ENCODE results near the gene GRAMD1B.

Gene GRAMD1B

GRCh38 chr11:123413636-123414035 lies 16.4 kb upstream of the GRAMD1B start:
- TF ChIP-seq CTCF (IDR thresholded peaks at IDR 0.05) = no peak
- no peaks in the 10 kb centered on the region for H3K36me3 ChIP-seq
- H3K4me3 ChIP-seq (ENCODE audit: low read depth in 1 of 2, low read length in 1 of 2) = no peak overlapping the region
- no peaks in the 10 kb centered on the region for H3K9me3 ChIP-seq
- no peaks in the 10 kb centered on the region for H3K4me1 ChIP-seq (ENCODE audit: control insufficient read depth in 1 of 2, insufficient read depth in 1 of 2, low read depth in 1 of 2, low read length in 1 of 2)
- H3K27ac ChIP-seq = no peak overlapping the region
- no peaks in the 10 kb centered on the region for H3K27me3 ChIP-seq

GRCh38 chr11:123416566-123416965 lies 13.5 kb upstream of the GRAMD1B start:
- no peak overlapping the region for H3K27ac ChIP-seq
- H3K36me3 ChIP-seq = no peaks in the 10 kb centered on the region
- no peak overlapping the region for H3K4me3 ChIP-seq (ENCODE audit: low read depth in 1 of 2, low read length in 1 of 2)
- H3K27me3 ChIP-seq = no peaks in the 10 kb centered on the region
- TF ChIP-seq CTCF (IDR thresholded peaks at IDR 0.05) = no peak
- H3K4me1 ChIP-seq (ENCODE audit: control insufficient read depth in 1 of 2, insufficient read depth in 1 of 2, low read depth in 1 of 2, low read length in 1 of 2) = peaks cover 8 to 14% of the 10 kb centered on the region in 2 experiments
- no peaks in the 10 kb centered on the region for H3K9me3 ChIP-seq

GRCh38 chr11:123418351-123419114 lies 11.5 kb upstream of the GRAMD1B start:
- Histone ChIP-seq H3K4me3 (ENCODE audit: low read depth in 1 of 2, low read length in 1 of 2) (no peak overlapping the region), H3K27ac (no peak overlapping the region), H3K4me1 (ENCODE audit: control insufficient read depth in 1 of 2, insufficient read depth in 1 of 2, low read depth in 1 of 2, low read length in 1 of 2) (peaks cover 16 to 22% of the 10 kb centered on the region in 2 experiments), H3K36me3 (no peaks in the 10 kb centered on the region), H3K9me3 (no peaks in the 10 kb centered on the region), H3K27me3 (no peaks in the 10 kb centered on the region)
- TF ChIP-seq CTCF (IDR thresholded peaks at IDR 0.05) = no peak

- Histone ChIP-seq H3K9me3 (no peaks in the 10 kb centered on the region), H3K4me1 (ENCODE audit: control insufficient read depth in 1 of 2, insufficient read depth in 1 of 2, low read depth in 1 of 2, low read length in 1 of 2) (peaks cover 16 to 22% of the 10 kb centered on the region in 2 experiments), H3K27me3 (peaks cover 5% of the 10 kb centered on the region), H3K27ac (no peak overlapping the region), H3K36me3 (no peaks in the 10 kb centered on the region), H3K4me3 (ENCODE audit: low read depth in 1 of 2, low read length in 1 of 2) (no peak overlapping the region)
- TF ChIP-seq CTCF (IDR thresholded peaks at IDR 0.05) = no peak
Measured at GRCh38 chr11:123419731-123420452, 10.2 kb upstream of the GRAMD1B start.

GRCh38 chr11:123421589-123421988 lies 8.5 kb upstream of the GRAMD1B start:
- Histone ChIP-seq H3K9me3 (no peaks in the 10 kb centered on the region), H3K27me3 (peaks cover 11% of the 10 kb centered on the region), H3K36me3 (no peaks in the 10 kb centered on the region), H3K4me1 (ENCODE audit: control insufficient read depth in 1 of 2, insufficient read depth in 1 of 2, low read depth in 1 of 2, low read length in 1 of 2) (peaks cover 16 to 22% of the 10 kb centered on the region in 2 experiments), H3K27ac (peak overlapping the region; percentile 73), H3K4me3 (ENCODE audit: low read depth in 1 of 2, low read length in 1 of 2) (peak overlapping the region in 1 of 2 experiments; percentile 19)
- TF ChIP-seq CTCF (IDR thresholded peaks at IDR 0.05) = no peak

Data from neutrophil (primary cell).